Calu3 (cell line): ENCODE results near the gene TRIM45. TPM values are rescaled to one million over a fixed set of nuclear protein-coding genes. Genes with fewer than 3 reads are reported as not detected.
"Not testable (repeated sequence)": the region's sequence is repeated elsewhere in the genome, so short reads cannot be mapped to it uniquely, and the experiment has no call there.

Source experiments
- BruUV-seq: library from RNA; stranded (reverse); fragments of 400-500 nt; replicated peaks from 2 replicates; lab custom pipeline; 2021; lab: Mats Ljungman, UMichigan
- CTCF ChIA-PET: fragments of 300-600 bp; sonication (Branson Sonifier 250); formaldehyde crosslinking; loops from one replicate; lab custom pipeline; 2022; ENCODE audit warnings: antibody characterized with exemption; lab: Charles Lee
- DNase-seq: peaks from one replicate; pipeline ENCODE4 v3.0.0; 2022
- H3K27ac Mint-ChIP-seq: one replicate; pipeline ENCODE4 v1.8.0; 2022; ENCODE audit warnings: mixed read lengths; ENCODE audit not compliant: unreplicated experiment
- H3K27me3 Mint-ChIP-seq: one replicate; pipeline ENCODE4 v1.8.0; 2022; ENCODE audit warnings: mixed read lengths; ENCODE audit not compliant: unreplicated experiment
- H3K36me3 Mint-ChIP-seq: one replicate; pipeline ENCODE4 v1.8.0; 2022; ENCODE audit warnings: mild to moderate bottlenecking, moderate library complexity, mixed read lengths; ENCODE audit not compliant: insufficient read depth, unreplicated experiment
- H3K4me1 Mint-ChIP-seq: one replicate; pipeline ENCODE4 v1.8.0; 2022; ENCODE audit warnings: mild to moderate bottlenecking, low read depth, mixed read lengths; ENCODE audit not compliant: unreplicated experiment
- H3K4me3 Mint-ChIP-seq: one replicate; pipeline ENCODE4 v1.8.0; 2022; ENCODE audit warnings: mild to moderate bottlenecking, low read depth, moderate library complexity, mixed read lengths; ENCODE audit not compliant: unreplicated experiment
- H3K9me3 Mint-ChIP-seq: one replicate; pipeline ENCODE4 v1.8.0; 2022; ENCODE audit warnings: low read depth, mixed read lengths; ENCODE audit not compliant: unreplicated experiment
- intact Hi-C: fragments of 100-400 bp; cut with micrococcal nuclease; formaldehyde crosslinking; loops from one replicate; pipeline ENCODE4 v1.10.0; 2022; ENCODE audit not compliant: unreplicated experiment
- total RNA-seq: library from RNA; stranded (reverse); gene quantifications from 2 replicates; pipeline ENCODE4 v1.2.3, GENCODE V29; 2022
- TF ChIP-seq, protein P1 (sequence below): fragments of 200-600 bp; IDR thresholded peaks from one replicate; pipeline ENCODE4 v1.8.0; 2022; ENCODE audit warnings: antibody characterized with exemption; ENCODE audit not compliant: unreplicated experiment

Gene TRIM45
- total RNA-seq, 1 experiment from 2014 or later: 4.3 TPM

DNA sequence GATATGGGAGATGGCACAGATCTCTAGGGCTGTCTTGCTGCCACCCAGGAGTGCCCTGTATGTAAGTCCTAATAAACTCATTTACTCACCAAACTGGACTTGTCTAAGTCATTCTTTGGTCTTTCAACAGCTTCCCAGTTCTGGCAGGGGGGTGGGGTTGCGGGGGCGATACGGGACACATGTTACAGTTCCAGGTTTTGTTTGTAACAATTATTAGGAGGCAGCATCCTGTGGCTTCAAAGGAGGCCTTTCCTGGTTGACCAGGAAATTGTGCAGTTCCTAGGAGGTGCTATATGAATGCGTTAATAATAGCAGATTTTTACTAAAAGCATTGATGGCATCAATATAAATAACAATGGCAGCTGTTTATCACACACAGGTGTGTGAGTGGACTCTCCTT lies 42.7 kb upstream of the TRIM45 start:
- Mint-ChIP-seq H3K36me3 (peaks cover 5% of the 10 kb centered on the region), H3K4me3 (no peak overlapping the region), H3K27ac (no peak overlapping the region), H3K4me1 (peaks cover 39% of the 10 kb centered on the region), H3K27me3 (no peaks in the 10 kb centered on the region), H3K9me3 (peaks cover 2% of the 10 kb centered on the region)
- DNase-seq: no peak
- TF ChIP-seq, protein P1, sequence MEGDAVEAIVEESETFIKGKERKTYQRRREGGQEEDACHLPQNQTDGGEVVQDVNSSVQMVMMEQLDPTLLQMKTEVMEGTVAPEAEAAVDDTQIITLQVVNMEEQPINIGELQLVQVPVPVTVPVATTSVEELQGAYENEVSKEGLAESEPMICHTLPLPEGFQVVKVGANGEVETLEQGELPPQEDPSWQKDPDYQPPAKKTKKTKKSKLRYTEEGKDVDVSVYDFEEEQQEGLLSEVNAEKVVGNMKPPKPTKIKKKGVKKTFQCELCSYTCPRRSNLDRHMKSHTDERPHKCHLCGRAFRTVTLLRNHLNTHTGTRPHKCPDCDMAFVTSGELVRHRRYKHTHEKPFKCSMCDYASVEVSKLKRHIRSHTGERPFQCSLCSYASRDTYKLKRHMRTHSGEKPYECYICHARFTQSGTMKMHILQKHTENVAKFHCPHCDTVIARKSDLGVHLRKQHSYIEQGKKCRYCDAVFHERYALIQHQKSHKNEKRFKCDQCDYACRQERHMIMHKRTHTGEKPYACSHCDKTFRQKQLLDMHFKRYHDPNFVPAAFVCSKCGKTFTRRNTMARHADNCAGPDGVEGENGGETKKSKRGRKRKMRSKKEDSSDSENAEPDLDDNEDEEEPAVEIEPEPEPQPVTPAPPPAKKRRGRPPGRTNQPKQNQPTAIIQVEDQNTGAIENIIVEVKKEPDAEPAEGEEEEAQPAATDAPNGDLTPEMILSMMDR: no peak
- intact Hi-C loops: no loop called here
- CTCF ChIA-PET: no interaction called here
- BruUV-seq: no TSS peak

GRCh38 chr1:117162816-117163215 lies 41.3 kb upstream of the TRIM45 start:
- BruUV-seq: no TSS peak
- CTCF ChIA-PET: no interaction called here
- H3K4me3 Mint-ChIP-seq: no peak overlapping the region
- TF ChIP-seq, protein P1: no peak
- intact Hi-C loops: no loop called here
- peaks cover 2% of the 10 kb centered on the region for H3K9me3 Mint-ChIP-seq
- H3K27ac Mint-ChIP-seq: no peak overlapping the region
- no peaks in the 10 kb centered on the region for H3K27me3 Mint-ChIP-seq
- peaks cover 38% of the 10 kb centered on the region for H3K4me1 Mint-ChIP-seq
- peaks cover 5% of the 10 kb centered on the region for H3K36me3 Mint-ChIP-seq
- DNase-seq: no peak

- CTCF ChIA-PET: no interaction called here
- peak; percentile 26 for DNase-seq
- no peaks in the 10 kb centered on the region for H3K27me3 Mint-ChIP-seq
- no peak overlapping the region for H3K27ac Mint-ChIP-seq
- TF ChIP-seq, protein P1: no peak
- peaks cover 2% of the 10 kb centered on the region for H3K9me3 Mint-ChIP-seq
- intact Hi-C loops: no loop called here
- no TSS peak for BruUV-seq
- peaks cover 30% of the 10 kb centered on the region for H3K4me1 Mint-ChIP-seq
- H3K4me3 Mint-ChIP-seq: no peak overlapping the region
- H3K36me3 Mint-ChIP-seq: peaks cover 4% of the 10 kb centered on the region
These were observed 40.3 kb upstream of the TRIM45 start for GRCh38 chr1:117161887-117162286.

- DNase-seq, H3K27me3 Mint-ChIP-seq, H3K36me3 Mint-ChIP-seq, H3K9me3 Mint-ChIP-seq, BruUV-seq, CTCF ChIA-PET, H3K4me3 Mint-ChIP-seq, H3K27ac Mint-ChIP-seq, intact Hi-C loops: not testable (repeated sequence)
- H3K4me1 Mint-ChIP-seq: peaks cover 48% of the 10 kb centered on the region
These were observed 29.8 kb upstream of the TRIM45 start for GRCh38 chr1:117151305-117151704.

GRCh38 chr1:117150316-117150715 lies 28.8 kb upstream of the TRIM45 start:
- no peaks in the 10 kb centered on the region for H3K9me3 Mint-ChIP-seq
- H3K27ac Mint-ChIP-seq: no peak overlapping the region
- no peaks in the 10 kb centered on the region for H3K27me3 Mint-ChIP-seq
- TF ChIP-seq, protein P1: no peak
- no TSS peak for BruUV-seq
- no peak overlapping the region for H3K4me3 Mint-ChIP-seq
- H3K36me3 Mint-ChIP-seq: peaks cover 7% of the 10 kb centered on the region
- intact Hi-C loops: no loop called here
- DNase-seq: no peak
- CTCF ChIA-PET: interaction anchor here (1.0 kb wide), 1 partner anchor 134 kb away, joined by 4 read pairs; no protein-coding TSS in a partner anchor
- H3K4me1 Mint-ChIP-seq: peaks cover 54% of the 10 kb centered on the region
